HK-2 (cell line): ENCODE measurements around the gene BPIFA2.
A peak's percentile ranks its signal among the peaks of the same experiment; 100 is the strongest.
"Not testable (repeated sequence)": the region's sequence is repeated elsewhere in the genome, so short reads cannot be mapped to it uniquely, and the experiment has no call there.

Experiments used
- DNase-seq: peaks from one replicate; pipeline ENCODE4 v3.0.0-alpha.2; 2018; ENCODE audit not compliant: unreplicated experiment

The BPIFA2 gene

DNA sequence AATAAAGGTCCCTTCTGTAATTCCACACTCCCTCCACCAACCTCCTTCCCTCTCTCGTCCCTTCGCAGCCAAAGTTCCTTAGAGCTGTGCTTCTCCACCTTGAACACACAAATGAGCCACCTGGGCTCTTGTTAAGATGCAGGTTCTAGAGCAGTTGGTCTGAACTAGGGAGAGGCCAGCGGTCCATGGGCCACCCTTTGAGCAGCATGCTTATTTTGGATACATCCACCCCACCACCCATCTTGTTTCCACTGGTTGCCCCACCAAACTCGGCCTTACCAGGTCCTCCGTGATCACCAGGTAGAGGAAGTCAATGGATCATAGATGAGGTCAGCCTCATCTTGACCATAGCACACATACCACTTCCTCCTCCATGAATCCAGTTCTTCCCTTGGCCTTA, 7.3 kb upstream of the BPIFA2 start:
- DNase-seq: no peak

DNA sequence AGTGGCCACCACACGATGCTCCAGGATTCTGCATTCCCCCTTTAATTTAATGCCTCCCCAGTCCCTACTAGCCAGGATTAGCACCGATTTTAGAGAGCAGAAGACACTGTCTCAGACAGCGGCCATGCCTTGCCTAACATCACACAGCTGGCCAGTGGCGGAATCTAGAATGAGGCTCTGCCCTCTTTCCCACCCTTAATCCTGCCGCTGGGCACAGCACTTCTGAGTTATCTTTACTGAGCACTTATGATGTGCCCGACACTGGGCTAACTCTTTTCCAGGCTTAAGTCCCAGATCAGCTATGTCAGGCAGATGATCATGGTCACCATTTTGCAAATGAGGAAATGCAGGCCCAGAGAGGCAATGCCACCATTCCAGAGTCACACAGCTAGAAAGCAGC, 5.6 kb upstream of the BPIFA2 start:
- DNase-seq: no peak

DNA sequence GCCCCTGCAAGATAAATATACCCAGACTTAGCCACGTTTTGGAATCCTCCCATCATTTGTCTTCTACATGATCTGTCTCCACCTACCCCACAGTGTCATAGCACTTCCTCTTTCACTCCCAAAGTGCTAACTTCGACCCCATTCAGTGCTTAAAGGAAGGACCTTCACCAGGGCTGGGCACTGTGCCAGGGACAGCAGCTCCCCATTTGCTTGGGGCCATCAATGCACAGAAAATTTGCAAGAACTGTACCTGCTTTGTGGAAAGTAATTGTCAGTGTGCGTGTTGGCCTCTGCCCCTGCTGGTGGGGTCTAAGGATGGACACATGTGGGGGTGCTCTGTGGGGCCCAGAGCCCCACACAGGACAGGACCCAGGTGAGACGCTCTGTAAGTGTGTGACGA, 5.2 kb upstream of the BPIFA2 start:
- no peak for DNase-seq

DNA sequence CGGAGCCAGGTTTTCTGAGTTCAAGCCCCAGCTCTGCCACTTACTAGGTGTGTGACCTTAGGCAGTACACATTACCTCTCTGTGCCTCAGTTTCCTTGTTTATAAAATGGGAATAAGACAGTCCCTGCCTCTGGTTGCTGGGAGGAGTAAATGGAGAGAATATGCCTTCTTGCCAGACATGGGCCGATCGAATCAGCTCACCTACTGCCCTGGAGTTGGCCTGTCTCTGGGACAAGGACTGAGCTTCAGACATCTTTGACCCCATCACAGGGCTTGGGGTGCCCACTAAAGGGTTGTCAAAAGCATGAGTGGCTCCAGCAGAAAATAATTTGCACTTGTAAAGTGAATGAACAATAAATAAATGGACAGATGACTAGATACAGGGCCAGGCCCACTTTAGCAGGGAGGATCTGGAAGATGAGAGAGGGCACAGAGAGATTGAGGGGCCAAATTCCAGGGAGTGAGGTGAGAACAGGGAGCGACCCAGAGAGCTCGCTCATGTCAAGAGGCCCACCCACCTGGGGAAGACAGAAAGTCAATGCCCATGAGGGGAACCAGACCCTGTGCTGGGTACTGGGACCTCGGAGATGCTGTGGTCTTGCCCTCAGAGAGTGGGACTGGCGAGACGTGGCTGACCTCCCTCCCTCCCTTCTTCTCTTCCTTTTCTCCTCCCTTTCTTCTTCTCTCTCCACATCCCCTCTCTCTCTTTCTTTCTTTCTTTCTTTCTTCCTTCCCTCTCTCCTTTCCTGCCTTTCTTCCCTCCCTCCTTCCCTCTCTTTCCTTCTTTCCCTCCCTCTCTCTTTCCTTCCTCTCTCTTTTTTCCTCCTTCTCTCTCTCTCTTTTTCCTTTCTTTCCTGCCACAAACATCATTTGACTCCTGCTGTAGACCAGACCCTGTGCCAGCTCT, 3.9 kb upstream of the BPIFA2 start:
- no peak for DNase-seq

DNA sequence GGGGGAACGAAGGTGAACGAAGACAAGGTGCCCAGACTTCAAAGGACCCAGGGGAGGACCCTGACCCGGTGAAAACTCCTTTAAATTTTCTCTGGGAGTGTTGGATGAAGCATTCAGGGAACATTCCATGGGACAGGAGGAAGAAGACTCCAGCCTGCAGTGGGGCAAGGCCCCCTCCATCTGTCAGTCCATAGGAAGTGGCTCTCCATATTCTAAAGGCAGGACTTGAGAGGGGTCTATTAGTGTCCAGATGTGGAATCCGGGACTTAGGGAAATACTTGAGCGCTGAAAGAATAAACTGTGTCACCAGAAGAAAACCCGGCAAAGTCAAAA, 3.2 kb upstream of the BPIFA2 start:
- DNase-seq: no peak

DNA sequence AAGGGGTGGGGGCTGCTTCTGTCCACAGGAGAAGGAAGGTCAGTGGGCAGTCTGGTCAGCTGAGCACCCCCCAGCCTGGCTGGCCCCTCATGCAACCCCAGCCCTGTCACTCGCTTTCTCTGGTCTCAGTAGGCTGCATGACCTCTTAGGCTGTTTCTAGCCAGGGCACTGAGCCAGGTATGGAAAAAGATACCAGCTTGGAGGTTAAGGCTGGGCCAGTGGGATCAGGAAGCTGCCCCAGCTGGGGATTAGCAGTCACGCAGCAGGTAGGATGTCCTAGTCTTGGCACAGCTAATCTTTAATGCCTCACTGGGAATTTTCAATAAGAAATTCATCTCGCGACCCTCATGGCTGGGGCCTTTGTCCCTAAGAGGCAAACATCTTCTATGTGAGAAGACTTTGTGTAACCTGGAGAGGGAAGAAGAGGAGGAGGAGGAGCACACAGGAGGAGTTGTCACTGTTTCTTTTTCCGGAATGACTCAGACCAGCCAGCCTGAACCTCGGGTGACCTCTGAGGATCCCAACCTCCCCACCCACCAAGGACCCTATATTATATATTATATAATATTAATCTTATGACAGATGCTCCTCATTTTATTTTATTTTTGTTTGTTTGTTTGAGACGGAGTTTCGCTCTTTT, 2.4 kb upstream of the BPIFA2 start:
- no peak for DNase-seq

DNA sequence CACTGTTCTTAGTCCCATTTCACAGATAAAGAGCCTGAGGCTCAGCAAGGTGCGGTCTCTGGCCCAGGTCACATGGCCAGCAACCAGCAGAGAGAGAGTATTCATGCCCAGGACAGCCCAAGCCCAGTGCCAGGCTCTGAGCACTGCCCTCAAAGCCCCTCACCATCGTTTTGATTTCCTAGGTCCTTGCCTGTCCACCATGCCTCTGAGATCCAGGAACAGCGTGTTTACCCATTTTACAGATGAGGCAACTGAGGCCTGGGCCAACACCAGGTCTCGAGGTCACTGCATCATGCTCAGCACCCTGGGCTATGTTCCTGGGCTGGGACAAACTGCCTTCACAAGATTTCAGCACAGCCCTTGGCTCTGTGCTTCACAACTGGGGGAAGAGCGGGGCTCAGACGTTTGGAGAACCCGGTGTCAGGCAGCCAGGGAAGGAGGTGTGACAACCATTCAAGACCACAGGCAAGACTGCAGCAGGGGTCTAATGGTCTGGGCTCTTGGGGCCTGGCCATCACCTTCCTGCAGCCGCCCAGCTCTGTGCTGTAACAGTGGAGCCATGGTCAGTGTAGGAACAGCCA, 1.3 kb upstream of the BPIFA2 start:
- DNase-seq: no peak

DNA sequence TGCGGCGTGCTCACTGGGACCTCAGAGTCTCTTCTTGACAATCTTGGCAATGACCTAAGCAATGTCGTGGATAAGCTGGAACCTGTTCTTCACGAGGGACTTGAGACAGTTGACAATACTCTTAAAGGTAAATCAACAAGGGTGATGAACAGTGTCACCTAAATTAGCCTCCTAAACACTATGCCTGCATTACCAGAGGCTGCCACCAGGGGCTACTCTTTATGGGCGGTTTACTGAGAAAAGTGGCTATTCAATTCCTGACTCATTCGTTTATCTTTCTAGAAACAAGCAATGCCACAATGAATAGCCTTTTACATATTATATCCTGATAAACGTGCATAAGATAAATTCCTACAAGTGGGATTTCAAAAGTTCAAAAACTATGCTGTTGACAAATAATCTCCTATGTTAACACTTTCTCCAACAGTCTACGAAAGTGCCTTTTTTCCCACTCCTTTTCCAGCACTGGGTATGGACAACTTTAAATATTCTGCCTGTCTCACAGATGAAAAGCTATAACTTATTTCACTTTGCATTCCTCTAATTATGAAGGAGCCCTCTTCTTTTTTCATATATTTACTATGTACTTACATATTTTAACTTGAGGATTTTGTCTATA, 1.3 kb downstream of the BPIFA2 start:
- DNase-seq: peak; percentile 16

DNA sequence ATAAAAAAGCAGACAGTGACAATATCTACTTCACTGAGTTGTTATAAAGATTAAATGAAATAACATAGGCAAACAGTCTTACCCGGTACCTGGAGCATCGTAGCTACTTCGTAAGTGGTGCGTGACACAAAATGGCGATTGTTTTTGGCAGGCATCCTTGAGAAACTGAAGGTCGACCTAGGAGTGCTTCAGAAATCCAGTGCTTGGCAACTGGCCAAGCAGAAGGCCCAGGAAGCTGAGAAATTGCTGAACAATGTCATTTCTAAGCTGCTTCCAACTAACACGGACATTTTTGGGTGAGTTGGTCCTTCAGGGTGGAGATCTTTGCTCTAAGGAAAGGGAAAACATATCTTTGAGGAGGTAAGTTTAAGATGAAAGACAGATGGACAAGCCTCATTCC, 4.8 kb downstream of the BPIFA2 start:
- no peak for DNase-seq

DNA sequence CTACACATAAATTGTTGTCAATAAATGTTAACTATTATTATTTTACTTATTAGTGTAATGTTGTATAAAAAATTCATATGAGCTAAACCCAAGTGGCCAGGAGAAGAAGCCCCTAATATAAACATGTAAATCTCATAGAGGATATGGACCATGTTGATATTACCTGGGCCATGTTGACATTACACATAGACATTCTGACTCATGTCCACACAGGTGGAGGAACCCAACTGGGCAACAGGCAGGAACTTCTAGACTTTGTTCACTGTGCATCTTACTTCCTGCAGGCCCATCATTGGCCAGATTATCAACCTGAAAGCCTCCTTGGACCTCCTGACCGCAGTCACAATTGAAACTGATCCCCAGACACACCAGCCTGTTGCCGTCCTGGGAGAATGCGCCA, 7.2 kb downstream of the BPIFA2 start:
- DNase-seq: no peak

DNA sequence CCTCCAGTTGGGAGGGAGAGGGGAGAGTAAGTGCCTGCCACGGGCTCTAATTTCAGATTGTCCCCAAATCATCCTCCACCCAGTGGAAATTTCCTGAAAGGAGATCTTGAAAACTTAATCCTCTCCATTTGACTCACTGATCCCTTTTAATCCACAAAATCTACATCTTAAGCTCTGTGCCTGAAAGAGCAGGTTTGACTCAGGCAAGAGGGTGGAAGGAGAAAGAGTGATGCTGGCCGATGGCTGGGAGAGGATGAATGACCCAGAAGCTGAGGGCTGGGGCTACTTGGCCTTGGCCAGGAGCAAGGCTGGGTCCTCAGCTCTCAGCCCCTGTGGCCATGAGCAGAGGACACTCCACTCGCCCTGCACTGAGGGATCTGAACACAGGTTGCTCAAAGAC, 8.1 kb downstream of the BPIFA2 start:
- no peak for DNase-seq

DNA sequence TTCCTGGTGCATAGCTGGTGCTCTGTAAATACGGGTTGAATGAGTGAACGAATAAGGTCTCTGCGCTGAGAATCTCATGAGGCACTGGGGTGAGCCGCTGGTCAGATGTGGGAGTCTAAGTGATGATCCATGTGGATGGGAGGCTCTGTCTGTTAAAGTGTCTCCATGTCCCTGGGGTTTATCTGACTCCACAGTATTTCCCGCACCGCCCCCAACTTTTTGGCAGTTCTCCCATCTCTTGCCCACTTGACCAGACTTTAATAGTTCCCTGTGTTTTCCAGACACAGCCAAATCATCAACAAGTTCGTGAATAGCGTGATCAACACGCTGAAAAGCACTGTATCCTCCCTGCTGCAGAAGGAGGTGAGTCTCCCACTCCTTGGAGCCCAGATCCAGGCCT, 9.9 kb downstream of the BPIFA2 start:
- no peak for DNase-seq

DNA sequence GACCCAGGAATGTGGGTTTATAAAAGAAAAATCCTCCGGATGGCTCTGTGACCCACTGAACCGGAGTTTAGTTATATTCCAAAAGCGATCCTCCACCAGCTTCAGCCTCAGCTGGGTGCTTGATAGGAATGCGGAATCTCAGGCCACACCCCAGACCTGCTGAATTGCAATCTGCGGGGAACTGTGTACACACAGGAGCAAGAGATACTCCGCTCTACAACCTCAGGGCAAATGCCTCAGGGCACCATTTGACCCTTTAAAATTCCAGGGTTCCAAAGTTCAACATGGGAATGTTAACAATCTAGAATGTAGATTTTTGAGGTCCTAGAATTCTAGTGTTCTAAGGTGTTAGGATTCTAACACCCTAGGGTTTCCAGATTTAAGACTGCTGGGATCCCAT, 10.8 kb downstream of the BPIFA2 start:
- no peak for DNase-seq

DNA sequence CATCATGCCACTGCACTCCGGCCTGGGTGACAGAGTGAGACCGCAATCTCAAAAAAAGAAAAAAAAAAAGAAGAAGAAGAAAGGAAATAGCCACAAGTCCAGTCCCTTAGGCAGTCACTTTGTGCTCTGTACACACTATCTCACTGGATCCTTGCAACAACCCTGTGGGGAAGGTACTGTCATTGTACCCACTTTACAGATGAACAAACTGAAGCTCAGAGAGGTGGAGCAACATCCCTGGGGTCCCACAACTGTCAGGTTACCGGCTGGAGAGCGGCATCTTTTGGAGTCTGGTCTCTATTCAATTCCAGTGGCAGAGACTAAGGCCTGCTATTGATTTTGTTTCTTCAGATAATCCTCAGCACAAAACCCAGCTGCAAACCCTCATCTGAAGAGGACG, 12.2 kb downstream of the BPIFA2 start:
- DNase-seq: no peak

DNA sequence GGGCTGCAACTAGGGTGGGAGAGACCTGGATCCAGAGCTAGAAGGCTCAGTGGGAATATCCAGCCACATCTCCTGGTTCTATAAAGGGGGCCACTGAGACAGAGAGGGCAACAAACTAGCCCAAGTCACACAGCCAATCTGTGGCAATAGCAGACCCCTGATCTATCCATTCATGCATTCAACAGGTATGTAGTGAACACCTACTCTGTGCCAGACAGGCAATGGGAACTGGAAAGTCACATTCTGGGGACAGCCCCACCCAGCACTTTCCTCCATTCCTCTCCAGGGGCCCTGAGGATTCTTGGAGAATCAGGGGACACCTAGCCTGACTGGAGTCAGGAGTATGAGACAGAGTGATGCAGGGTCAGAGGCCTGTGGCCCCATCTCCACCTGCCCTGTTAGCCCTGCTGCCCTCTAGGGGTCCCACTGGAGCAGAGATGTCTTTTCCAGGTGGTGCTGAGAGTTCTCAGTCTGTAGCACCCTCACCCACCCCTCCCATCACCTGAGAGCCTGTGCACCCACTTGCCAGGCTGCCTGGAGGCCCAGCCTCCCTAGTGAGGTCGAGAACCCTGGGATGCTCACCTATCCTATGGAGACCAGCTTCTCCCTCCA, 13.6 kb downstream of the BPIFA2 start:
- DNase-seq: no peak

DNA sequence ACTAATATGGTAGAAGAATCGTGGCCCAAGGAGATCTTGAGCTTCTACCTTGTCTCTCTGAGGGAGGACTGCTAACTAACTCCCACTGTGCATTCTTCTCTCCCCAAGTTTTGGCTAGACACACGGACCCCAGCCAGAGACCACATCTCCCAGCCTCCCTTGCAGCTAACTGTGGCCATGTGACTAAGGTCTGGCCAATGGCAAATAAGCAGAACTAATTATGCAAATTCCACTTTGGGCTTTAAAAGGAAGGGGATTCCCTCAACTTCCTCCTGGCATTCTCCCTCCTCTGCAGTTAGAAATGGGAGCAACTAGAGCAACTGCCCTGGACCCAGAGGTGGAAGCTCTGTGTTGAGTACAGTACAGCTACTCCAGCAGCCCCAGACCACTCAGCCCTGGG, 15.4 kb downstream of the BPIFA2 start:
- DNase-seq: no peak

DNA sequence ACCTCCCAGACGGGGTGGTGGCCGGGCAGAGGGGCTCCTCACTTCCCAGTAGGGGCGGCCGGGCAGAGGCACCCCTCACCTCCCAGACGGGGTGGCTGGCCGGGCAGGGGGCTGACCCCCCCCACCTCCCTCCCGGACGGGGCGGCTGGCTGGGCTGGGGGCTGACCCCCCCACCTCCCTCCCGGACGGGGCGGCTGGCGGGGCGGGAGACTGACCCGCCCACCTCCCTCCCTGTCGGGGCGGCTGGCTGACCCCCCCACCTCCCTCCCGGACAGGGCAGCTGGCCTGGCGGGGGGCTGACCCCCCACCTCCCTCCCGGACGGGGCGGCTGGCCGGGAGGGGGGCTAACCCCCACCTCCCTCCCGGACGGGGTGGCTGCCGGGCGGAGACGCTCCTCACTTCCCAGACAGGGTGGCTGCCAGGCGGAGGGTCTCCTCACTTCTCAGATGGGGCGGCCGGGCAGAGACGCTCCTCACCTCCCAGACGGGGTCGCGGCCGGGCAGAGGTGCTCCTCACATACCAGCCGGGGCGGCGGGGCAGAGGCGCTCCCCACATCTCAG, 17.2 kb downstream of the BPIFA2 start:
- not testable (repeated sequence) for DNase-seq

DNA sequence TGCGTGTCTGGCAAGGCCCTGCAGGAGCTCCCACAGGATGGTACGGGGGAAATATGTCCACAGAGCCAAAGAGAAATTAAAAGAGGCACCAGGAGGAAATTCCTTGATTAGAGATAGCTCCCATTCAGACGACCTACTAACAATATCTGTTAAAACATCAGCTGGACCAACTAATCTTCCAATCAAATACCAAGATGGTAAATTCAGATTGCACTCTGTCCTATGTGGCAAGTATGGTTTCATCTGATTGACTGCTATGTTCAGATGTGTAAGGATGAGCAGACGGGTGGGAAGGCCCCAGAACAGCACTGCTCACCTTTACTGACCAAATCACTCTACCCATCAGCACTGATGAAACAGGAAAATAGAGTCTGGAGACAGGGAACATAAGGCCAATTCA, 19.5 kb downstream of the BPIFA2 start:
- DNase-seq: no peak

DNA sequence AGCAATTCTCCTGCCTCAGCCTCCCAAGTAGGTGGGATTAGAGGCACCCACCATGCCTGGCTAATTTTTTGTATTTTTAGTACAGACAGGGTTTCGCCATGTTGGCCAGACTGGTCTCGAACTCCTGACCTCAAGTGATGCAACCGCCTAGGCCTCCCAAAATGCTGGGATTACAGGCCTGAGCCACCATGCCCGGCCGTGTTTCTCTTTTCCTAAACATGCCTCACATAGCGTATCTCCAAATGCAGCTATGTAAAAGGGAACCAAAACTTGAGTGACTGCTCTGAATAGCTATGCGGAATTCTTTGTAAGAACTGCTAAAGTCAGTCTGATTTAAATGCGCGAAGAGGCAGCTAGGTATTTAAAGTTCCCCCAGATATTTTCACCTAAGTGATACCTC, 20.5 kb downstream of the BPIFA2 start:
- no peak for DNase-seq

DNA sequence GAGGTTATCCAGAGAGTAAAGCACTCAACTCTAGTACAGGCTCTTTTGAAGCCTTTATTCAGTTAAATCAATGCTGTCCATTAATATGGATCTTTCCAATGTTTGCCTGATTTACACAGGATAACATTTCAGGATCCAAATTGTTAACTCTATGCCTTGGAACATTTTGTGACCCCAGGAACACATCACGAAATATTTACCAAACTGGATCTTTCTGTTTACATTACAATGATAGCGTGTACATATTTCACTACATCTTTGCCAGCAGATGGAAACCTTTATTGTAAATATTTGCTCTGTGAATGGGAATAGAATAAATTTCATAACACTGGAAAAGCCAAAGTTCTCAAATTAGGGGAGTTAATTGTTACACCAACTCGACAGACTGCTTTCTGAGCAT, 23.5 kb downstream of the BPIFA2 start:
- DNase-seq: no peak

DNA sequence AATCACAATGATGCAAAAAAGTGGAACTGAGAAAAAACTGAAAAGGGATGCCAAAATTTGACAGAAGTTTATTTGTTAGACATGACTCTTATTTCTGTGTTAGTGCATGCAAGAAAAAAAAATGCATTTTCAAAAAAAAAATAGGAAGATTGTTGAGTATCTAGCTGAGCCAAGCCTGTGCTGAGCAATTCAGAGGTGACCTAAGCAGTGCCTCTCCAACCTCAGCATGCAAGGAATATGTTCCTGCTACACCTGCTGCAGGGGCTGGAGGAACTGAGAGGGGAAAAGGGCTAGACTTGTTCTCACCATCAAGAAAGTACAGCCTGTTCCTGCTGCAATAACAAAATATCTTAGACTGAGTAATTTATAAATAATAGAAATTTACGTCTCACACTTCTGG, 24.0 kb downstream of the BPIFA2 start:
- no peak for DNase-seq

DNA sequence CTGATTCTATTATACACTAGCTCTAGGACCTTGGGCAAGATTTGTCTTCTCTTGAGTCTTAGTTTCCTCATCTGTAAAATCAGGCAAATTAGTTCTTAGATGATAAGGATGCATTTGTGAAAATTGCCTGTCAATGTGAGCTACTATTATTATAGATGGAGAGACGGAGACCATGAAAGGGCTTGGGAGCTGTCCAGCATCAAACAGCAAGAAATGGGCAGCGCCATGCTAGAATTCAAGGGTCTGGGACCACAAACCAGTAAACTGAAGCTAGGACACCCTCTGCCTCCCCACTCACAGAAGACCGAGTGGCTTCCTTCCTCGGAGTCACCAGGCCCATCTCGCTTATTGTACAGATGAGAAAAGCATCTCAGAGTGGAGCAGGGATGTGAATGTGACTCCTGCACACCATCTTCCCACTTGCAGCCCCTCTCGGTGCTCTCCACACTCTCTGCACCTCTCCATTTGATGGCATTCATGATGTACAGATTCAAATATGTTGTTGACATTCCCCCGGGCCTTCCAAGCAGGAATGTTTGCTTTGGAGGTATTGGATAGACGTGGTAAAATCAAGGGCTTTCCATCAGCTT, 25.0 kb downstream of the BPIFA2 start:
- no peak for DNase-seq
